WERI-Rb-1 (cell line): Measurements from ENCODE around the gene P2RY12.

ENCODE experiments used
- DNase-seq: peaks from one replicate; pipeline ENCODE4 v3.0.0-alpha.2; 2020
- H3K27ac ChIP-seq: fragments of 250-450 bp; sonication (Bioruptor Pico); 2 replicates; pipeline ENCODE4 v1.5.1; 2020; ENCODE audit warnings: mild to moderate bottlenecking, moderate library complexity
- H3K27me3 ChIP-seq: fragments of 250-450 bp; sonication (Bioruptor Pico); 2 replicates; pipeline ENCODE4 v1.5.1; 2021; ENCODE audit warnings: mild to moderate bottlenecking, low read depth, moderate library complexity; ENCODE audit not compliant: insufficient read depth, severe bottlenecking
- H3K36me3 ChIP-seq: fragments of 250-450 bp; sonication (Bioruptor Pico); 2 replicates; pipeline ENCODE4 v1.5.1; 2020; ENCODE audit warnings: mild to moderate bottlenecking, moderate library complexity
- H3K4me3 ChIP-seq: 2 replicates; pipeline ENCODE4 v1.5.1; 2011; ENCODE audit warnings: low read depth, mild to moderate bottlenecking, control low read depth, low read length
- H3K9me3 ChIP-seq: fragments of 250-450 bp; sonication (Bioruptor Pico); 2 replicates; pipeline ENCODE4 v1.5.1; 2021; ENCODE audit warnings: mild to moderate bottlenecking, moderate library complexity; ENCODE audit not compliant: severe bottlenecking
- CTCF ChIP-seq: IDR thresholded peaks from 2 replicates; pipeline ENCODE4 v1.5.1; 2011; ENCODE audit warnings: low read depth, mild to moderate bottlenecking, control low read depth, inconsistent platforms, low read length

The P2RY12 gene

DNA sequence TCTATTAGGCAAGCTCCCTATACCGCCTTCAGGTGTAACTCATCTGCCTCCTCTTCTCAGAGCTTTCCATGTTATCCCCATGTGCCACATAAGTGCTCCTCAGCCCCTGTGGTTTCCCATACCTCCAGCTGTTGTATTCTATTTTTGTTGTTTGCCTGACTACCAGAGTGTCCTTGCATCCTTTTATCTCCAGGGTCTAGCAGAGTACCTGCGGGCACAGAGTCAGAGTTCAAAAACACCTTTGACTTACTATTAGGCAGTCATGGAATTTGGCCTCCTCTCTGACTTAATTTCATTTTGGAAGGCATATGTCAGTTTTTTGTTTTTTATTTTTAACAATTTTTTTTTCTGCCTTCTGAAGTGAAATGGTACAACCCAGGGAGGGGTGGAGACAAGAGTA lies 75.0 kb downstream of the P2RY12 start:
- H3K36me3 ChIP-seq: no peaks in the 10 kb centered on the region
- H3K4me3 ChIP-seq: no peak overlapping the region
- no peak for DNase-seq
- no peak overlapping the region for H3K27ac ChIP-seq
- H3K9me3 ChIP-seq: no peaks in the 10 kb centered on the region
- H3K27me3 ChIP-seq: no peaks in the 10 kb centered on the region
- TF ChIP-seq CTCF: no peak

GRCh38 chr3:151307583-151308488 lies 76.7 kb downstream of the P2RY12 start:
- H3K4me3 ChIP-seq: no peak overlapping the region
- no peak for DNase-seq
- no peaks in the 10 kb centered on the region for H3K36me3 ChIP-seq
- no peak for TF ChIP-seq CTCF
- H3K9me3 ChIP-seq: no peaks in the 10 kb centered on the region
- H3K27me3 ChIP-seq: no peaks in the 10 kb centered on the region
- no peak overlapping the region for H3K27ac ChIP-seq

DNA sequence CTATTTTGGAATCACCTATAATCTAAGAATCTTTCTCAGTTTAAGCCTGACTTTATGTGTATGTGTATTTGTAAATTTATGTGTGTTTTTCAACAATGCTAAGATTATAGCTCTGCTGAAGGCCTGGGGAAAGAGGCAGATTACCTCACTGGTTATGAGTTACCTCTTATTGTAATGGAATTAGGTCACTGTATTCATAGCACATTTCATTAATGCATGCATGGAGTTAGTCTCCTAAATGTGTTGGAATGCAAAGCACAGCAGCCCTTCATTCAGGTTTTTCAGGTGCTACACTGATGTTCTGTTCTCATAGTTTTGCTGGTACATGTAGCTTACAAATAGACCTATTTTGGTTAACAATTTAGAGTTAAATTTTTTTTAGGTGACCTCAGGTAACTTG lies 77.4 kb downstream of the P2RY12 start:
- DNase-seq: no peak
- H3K4me3 ChIP-seq: no peak overlapping the region
- no peak overlapping the region for H3K27ac ChIP-seq
- H3K27me3 ChIP-seq: peaks cover 2% of the 10 kb centered on the region
- no peaks in the 10 kb centered on the region for H3K9me3 ChIP-seq
- TF ChIP-seq CTCF: no peak
- H3K36me3 ChIP-seq: no peaks in the 10 kb centered on the region

DNA sequence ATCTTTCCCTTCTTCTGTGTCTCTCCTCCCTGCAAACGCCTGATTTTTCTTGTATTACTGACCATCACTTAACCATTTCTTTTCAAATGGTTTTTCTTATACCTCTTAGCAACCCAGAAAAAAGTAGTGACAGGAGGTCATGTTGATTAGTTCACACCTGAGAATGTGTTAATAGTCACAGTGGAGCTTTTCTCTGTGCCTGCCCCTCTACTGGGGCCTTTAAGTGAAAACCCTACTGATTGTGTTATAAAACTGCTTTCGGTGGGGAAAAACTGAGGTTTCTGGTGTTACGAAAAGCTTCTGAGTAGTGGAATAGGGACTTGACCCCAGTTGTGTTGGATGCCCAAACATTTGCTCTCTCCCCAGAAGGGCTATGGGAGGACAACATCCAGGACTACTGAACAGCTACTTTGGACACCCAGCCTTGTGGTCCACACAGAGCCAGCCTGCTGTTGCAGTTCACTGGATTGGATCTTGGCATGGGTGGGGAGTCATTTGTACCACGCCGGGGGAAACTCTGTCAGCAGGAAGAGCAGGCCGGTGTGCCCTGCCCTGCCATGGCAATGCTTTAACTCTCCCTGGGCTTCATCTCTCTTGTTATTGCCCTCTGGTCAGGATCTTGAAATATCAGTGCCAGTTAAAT lies 78.3 kb downstream of the P2RY12 start:
- Histone ChIP-seq H3K4me3 (no peak overlapping the region), H3K27ac (no peak overlapping the region), H3K9me3 (no peaks in the 10 kb centered on the region), H3K36me3 (no peaks in the 10 kb centered on the region), H3K27me3 (peaks cover 2% of the 10 kb centered on the region)
- no peak for TF ChIP-seq CTCF
- no peak for DNase-seq

DNA sequence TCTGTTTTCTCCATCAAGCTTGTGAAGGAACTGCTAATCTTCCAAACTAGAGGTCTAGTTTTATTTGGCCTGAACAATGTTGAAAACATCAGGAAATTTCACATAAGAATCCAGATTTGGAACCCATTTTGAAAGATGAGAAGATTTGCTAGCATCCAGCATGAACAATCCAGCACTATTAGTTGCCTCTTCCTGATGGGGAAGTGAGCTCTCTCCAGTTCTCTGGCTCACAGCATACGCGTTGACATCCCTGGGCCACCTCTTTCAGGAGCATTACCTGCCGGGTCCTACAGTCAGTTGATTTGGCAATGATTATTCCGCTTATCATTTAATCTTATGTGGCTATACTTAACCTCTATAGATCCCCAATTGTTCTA lies 78.8 kb downstream of the P2RY12 start:
- DNase-seq: no peak
- Histone ChIP-seq H3K27ac (no peak overlapping the region), H3K9me3 (no peaks in the 10 kb centered on the region), H3K4me3 (no peak overlapping the region), H3K36me3 (no peaks in the 10 kb centered on the region), H3K27me3 (peaks cover 2% of the 10 kb centered on the region)
- TF ChIP-seq CTCF: no peak
